Melanocyte of skin (primary cell): Measurements from ENCODE around the gene USF2. TPM values are rescaled to one million over a fixed set of nuclear protein-coding genes. Genes with fewer than 3 reads are reported as not detected.

ENCODE experiments used
- total RNA-seq, 2 donors: library from RNA; depleted of rRNA; stranded (reverse); fragments of >200 nt; gene quantifications; 2 replicates each; pipeline ENCODE4 v1.2.3, GENCODE V29; 2012

The USF2 gene
- total RNA-seq: 10 to 100 TPM; 69.9 to 82.6 TPM

GRCh38 chr19:35268536-35269437 is at the start of gene USF2:
Gene USF2 (plus strand): TSS chr19:35268962. CDS start chr19:35269102, 140 bp downstream.

GRCh38 chr19:35228177-35228930 is 40.4 kb upstream of the USF2 start, which contains the start of gene FAM187B:
Gene FAM187B (minus strand): TSS chr19:35228739. CDS start chr19:35228680, 59 bp downstream.

GRCh38 chr19:35248310-35249145 is 20.2 kb upstream of the USF2 start, which contains the start of gene LSR:
Gene LSR (plus strand): TSS chr19:35249002. CDS start chr19:35249023, 21 bp downstream.

GRCh38 chr19:35291916-35292315 is 23.2 kb downstream of the USF2 start, which contains the start of gene MAG:
Gene MAG (plus strand): TSS chr19:35292161. CDS start chr19:35295409, 3,248 bp downstream.

GRCh38 chr19:35328851-35329285 is 60.1 kb downstream of the USF2 start, which contains the start of gene CD22:
Gene CD22 (plus strand): TSS chr19:35329187. CDS start chr19:35332041, 2,854 bp downstream.

Other genes with a start within 250 kb of the USF2 start
- gene SCN1B, start 238.5 kb upstream of the USF2 start, total RNA-seq: 1 to 10 TPM; 2.3 to 4.5 TPM
- gene HPN, start 227.2 kb upstream of the USF2 start, total RNA-seq: under 1 TPM; 0.33 to 0.34 TPM
- 1 to 10 TPM; 1.0 to 4.0 TPM for gene FXYD3, start 153.1 kb upstream of the USF2 start, total RNA-seq
- gene LGI4, start 133.9 kb upstream of the USF2 start, total RNA-seq: 1 to 10 TPM in 1 of 2 donors, under 1 TPM in 1; 0.33 to 1.4 TPM
- gene FXYD1, start 130.1 kb upstream of the USF2 start, total RNA-seq: not detected
- gene FXYD7, start 125.7 kb upstream of the USF2 start, total RNA-seq: not detected
- 10 to 100 TPM; 11.7 to 20.6 TPM for gene FXYD5, start 114.2 kb upstream of the USF2 start, total RNA-seq
- gene FAM187B, start 40.2 kb upstream of the USF2 start, total RNA-seq: not detected
- gene LSR, start 20.0 kb upstream of the USF2 start, total RNA-seq: under 1 TPM; 0.34 to 0.67 TPM
- under 1 TPM; under 0.01 TPM for gene HAMP, start 13.6 kb downstream of the USF2 start, total RNA-seq
- not detected for gene MAG, start 23.2 kb downstream of the USF2 start, total RNA-seq
- gene CD22, start 60.2 kb downstream of the USF2 start, total RNA-seq: under 1 TPM in 1 of 2 donors, not detected in 1; 0.33 TPM
- not detected for gene FFAR1, start 78.9 kb downstream of the USF2 start, total RNA-seq
- gene FFAR3, start 89.5 kb downstream of the USF2 start, total RNA-seq: not detected
- gene GPR42, start 102.1 kb downstream of the USF2 start, total RNA-seq: not detected
- under 1 TPM in 1 of 2 donors, not detected in 1; 0.69 TPM for gene FFAR2, start 179.3 kb downstream of the USF2 start, total RNA-seq
- not detected for gene KRTDAP, start 221.5 kb downstream of the USF2 start, total RNA-seq
- 1 to 10 TPM; 2.0 to 6.2 TPM for gene DMKN, start 244.7 kb downstream of the USF2 start, total RNA-seq